NCI-H2029 (cell line): Measurements from ENCODE around the gene ZNF438.

Source experiments
- DNase-seq: peaks from one replicate; lab custom pipeline; 2025; lab: John Stamatoyannopoulos, UW

ZNF438 gene

DNA sequence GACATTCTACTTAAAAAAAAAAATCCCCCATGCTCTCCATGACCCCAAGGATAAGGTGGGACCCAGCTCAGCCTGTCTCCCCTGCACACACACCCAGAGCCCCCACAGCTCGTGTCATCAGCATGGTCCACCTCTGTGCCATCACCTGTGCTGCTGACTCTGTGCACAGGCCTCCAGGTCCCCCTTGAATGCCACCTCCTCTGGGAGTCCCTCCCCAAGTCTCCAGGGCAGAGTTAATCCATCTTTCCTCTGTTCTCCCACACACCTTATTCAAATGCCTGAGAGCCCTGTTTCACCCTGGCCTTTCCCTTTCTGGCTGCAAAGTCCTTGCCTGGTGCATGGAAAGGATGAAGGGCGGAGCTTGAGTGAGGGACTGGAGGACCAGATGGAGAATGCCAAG lies 208.0 kb downstream of the ZNF438 start:
- no peak for DNase-seq

DNA sequence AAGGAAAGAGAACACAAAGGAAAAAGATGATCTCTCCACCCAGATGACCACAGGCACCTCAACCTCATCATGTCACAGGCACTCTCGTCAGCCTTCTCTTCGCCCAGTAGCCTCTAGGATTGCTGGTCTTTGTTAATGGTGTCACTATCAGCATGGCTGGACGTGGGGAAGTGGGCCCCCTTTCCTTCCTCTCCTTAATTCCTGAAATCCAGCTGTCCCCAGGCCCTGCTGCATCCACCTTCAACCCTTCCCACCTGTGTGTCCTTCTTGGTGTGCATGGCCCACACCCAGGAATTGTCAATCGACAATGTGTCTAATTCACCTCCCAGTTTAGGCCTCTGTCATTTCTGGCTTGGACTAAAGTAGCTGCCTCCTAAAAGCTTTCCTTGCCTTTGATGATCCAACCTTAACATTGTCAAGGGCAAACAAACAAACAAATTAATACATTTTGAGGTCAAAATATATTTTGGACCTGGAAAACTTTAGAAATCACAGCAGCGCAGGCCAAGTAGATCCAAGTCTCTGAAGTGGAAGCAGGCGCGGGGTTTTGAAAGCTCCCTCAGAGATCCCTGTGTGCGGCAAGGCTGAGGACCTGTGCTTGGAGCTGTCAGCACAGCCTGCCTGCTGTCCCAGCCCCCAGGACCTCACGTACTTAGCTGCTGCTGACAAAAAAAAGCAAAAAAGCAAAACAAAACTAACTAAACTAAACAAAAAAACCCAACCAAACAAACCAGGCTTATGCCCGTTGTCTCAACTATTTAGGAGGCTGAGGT lies 208.8 kb downstream of the ZNF438 start:
- DNase-seq = no peak

DNA sequence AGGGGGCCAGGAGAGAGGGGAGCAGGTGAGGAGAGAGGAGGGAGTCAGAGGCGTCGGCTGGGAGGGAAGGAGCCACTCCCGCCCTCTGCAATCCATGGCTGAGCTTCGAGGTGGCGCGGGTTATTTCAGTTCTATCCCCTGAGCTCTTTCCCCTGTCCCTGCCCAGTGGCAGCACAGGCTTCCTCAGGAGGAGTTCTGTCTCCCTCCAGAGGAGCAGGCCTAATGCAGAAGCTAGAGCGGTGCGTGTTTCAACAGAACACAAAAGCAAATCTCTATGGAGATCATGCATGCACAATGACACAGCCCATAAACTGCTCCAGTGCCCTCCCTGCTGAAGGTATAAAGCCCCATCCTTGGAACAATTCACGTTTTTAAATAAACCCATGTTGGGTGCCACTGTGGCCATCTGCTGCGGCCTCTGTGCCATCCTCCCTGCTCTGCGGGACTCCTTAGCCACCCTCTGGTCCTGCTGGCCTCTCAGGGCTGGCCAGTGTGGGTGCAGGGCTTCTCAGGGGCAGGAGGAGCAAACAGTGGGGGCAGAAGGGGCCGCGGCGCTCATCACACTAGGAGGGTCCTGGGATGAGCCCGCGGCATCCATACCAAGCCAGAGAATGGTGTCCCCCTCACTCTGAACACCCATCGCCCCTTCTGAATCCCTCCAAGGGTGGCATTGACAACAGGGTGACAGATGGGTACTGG lies 209.5 kb downstream of the ZNF438 start:
- DNase-seq = no peak

DNA sequence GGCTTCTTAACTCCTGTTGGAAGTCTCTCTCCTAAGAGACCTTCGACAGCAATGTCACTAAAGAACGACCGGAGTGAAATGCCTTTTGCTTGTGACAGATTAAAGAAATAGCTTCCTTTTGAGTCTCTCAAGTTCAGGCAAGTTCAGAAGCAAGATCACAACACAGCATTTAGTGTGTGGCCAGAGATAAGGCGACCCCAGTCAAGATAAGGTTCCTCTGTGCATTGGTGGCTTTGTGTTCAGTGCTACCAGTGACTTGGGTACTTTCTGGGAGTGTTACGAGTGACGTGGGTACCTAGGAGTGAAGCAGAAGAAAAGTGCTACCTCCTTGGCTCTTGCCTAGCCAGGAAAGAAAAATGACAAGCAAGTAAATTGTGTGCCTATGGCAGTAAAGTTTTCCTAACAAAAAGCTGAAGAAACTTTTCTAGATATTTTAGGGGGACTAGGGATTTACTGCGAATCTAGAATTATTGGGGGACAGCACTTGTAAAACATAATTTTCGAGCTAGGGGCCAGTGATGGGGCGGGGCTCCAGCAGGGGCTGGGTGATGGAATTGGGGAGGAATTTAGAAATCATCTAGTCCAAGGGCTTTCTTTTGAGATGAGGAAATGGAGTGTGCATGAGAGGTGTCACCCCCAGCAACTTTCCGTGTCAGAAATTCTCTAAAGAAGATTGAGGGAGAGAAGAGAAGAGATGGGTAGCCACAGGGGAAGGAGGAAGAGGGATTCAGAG lies 210.2 kb downstream of the ZNF438 start:
- DNase-seq = no peak

DNA sequence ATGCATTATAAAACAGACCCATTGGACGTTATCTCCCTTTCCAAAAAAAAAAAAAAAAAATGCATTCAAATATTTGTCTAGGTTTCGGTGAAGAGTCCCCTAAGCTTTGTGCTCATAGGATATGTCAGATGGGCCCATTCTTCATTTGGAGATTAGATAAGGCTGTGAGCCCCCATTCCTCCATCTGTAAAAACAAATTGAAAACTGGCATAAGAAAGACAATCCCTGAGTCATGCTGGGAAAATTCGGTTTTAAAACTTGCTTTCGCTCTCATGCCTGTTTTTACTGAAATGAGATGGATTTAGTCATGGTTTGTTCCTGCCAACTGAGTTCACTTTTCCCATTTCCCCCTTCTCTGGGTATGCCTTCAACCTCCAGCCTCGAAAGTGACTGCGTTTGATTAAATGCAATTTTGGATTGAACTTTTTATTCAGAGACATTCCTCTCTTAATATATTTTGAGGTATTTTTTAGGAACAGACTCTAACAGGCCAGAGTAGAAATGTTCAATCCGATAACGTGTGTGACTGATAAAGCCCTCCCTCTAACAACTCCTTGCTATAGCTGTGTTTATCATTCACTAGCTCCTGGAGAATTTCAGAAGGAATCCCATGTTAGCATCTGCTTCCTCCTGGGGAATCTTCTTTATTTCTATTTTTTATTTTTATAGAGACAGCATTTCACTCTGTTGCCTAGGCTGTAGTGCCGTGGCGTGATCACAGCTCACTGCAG lies 211.2 kb downstream of the ZNF438 start:
- no peak for DNase-seq

DNA sequence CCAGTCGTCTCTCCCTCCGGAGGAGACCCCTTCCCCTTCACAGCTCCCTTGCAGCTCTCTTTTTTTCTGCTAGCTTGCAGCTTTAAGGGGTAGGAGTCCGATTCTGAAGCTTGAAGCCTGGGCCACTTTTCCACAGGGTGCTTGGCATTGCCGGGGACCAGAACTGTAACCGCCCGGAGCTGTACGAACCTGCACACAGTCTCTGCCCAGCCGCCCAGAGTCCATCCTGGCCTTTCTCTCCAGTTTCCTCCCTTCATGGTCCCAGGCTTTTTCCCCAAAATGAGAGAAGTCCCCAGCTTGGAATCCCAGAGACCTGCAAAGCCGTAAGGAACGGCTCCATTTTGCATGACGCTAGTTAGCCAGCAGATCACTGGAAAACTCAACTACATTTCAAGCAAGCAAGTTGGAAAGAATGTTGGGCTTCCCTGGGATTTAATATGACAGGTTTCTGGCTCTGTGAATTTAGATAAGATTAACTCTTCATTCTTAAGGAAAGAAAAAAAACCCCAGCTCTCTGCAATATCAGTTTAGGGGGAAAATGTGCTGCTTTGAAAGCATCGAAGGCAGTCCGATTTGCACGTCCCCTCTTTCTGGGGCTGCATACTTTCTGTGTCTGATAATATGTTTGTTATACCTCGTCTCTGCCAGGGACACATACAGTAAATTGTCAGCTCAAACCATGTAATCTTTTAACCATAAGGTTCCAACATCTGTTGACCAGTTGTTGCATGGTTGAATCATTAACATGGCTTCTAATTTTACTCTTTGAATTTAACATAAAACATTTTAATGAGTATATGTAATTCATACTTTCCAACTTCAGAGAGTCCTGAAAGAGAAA lies 212.1 kb downstream of the ZNF438 start:
- no peak for DNase-seq

DNA sequence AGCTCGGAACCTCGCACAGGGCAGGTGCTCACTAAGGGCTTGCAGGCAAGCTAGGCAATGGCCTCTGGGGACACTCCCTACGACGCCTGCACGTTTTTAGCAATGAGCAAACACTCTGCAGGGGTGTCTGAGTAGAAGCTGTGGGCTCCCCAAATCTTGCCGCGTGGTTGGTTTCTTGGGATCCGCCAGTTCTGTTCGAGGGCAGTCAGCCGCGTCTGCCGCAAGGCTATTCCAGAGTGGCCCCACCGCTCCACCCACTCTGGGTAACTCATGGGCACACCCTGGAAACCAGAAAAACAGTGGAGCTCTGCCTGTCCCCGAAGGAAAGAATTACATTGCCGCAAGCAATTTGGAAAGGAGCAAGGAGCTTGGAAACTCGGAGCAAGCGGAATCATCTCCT lies 212.8 kb downstream of the ZNF438 start:
- DNase-seq = no peak

DNA sequence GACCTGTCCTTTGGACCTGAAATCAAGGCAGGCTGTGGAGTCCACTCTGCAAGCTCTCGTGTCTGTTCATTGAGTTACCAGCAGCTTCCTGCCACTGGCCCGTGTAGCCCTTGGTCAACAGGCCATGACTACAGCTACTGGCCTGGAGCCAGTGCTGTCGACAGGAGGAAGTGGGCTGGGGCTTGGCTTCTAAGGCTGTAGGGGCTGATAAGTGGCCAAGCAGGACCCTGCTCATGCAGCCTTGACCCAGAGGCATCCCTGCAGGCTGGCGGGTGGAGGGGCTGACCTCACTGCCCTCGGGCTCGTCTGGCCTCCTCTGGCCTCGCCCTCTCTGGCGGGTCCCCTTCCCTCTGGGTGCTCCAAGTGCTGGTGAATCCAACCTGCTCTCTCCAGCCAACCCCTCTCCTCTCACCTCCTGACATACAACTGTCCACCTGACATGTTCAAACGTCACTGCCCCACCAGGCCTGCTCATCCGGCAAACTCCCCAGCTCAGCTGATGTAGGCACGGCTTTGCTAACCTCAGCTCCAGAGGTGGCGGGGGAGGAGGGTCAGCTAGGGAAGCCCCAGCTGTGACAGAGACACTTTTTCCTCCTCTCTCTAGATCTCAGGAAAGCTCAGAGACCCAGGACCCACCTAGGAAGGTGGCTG lies 213.5 kb downstream of the ZNF438 start:
- peak; percentile 32 for DNase-seq

DNA sequence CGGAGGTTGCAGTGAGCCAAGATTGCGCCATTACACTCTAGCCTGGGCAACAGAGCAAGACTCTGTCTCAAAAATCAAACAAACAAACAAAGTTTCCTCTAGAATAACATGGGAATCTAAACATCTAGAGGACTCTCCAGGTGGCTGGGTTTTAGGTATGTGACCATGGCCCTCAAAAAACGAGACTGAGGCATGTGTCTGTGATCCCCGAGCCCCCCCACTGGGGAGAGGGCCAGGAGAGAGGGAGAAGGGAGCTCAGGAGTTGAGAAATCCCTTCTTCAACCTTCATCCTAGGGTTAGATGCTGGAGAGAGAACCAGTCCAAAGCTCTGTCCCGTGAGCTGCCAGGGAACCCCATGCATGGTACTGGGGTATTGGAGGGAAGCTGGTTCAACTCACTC lies 214.1 kb downstream of the ZNF438 start:
- DNase-seq = no peak

DNA sequence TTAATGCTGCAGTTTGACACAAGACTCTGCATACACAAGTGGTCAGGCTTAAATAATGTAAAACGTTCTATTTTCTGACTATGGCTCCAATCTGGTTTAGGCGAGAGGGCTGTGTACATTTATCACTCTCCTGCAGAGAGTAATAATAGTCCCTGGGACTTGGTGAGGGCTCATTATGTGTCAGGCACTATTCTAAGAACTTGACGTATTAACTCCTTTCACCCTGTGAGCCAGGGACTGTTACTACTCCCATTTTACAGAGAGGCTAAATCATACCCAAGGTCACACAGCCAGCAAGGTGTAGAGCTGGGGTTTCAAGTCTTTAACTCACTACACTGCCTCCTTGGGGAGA lies 214.9 kb downstream of the ZNF438 start:
- no peak for DNase-seq

DNA sequence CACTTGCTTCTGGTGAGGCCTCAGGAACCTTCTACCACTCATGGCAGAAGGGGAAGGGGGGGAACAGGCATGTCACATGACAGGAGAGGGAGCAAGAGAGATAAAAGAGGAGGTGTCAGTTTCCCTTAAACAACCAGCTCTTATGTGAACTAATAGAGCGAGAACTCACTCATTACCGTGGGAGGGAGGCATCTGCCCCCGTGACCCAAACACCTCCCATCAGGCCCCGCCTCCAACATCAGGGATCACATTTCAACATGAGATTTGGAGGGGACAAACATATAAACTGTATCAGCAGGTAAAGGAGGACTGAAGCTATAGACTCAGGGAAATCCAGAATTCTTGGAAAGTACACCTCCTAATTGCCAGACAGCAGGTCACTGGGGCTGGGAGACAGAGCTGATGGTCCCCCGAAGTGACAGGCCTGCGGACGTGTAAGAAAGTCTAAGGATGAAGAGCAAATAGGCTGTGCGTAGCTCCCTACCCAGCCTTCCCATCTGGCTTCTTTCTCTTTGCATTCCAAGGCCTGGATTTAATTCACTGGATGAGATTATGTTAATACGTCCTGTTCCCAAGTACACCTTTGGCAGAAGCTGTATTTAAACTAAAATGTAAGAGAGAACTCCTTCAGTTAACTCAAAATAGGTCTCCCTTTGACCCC lies 215.4 kb downstream of the ZNF438 start:
- no peak for DNase-seq

DNA sequence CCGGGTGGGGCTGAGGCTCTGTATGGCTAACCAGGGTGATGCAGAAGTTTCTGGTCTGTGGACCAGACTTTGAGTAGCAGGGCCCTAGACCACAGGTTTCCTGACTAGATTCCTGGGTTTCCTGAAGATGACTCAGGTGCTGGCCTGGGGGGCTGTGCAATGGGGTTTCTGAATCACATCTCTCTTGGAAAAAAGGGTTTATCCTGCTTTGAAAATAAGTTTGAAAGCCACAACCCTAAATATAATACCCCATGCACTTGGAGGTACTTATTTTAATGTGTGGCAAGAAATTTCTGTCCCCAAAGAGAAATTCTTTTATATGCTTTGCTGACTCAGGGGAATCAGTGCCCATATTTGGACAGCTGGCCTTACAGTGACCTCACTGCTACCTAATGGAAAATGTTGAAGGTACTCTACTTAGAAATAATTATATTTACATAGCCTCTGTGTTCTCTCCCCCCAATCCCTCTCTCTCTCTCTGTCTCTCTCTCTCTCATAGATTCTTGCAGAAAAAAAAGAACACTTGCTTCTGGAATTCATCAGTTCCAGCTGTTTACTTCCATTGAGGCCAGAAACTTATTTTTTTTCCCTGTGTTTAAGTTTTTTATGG lies 217.7 kb downstream of the ZNF438 start:
- no peak for DNase-seq

DNA sequence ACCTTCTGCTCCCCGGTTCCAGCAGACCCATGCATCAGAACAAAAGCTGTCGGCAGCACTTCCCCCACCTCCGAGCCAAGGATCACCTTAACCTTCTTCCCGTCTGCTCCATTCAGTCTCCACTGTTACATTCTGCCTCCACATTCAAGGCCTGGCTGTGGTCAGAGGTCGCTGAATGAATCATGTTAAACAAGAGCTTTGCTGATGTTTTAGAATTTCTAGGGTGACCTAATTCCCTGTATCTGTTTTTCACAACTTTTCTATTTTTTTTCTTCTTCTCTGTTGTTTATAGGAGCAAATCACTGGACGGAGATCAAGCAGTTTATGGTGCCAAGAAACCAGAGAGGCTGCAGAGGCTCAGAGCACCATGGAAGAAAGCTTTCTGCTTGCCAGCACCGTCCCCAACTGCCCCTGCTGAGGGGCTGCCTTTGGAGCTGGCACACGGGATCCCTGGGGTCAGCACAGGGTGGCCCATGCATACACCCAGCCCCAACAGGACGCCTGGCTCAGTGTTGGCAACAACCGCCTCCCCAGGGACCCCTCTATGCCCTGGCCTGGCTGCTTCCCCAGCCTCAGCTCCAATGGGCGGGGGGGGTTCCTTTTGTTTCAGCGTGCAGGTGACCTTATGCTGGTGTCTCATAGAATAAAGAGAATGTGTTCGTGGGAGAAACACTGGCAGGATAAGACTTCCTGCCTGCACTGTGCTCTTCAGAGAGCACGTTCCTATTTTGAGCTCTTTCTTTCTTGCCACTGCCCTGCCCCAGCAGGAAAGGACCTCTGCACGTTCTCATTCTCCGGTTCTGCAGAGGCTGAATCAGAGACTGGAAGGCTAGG lies 219.4 kb downstream of the ZNF438 start:
- no peak for DNase-seq

DNA sequence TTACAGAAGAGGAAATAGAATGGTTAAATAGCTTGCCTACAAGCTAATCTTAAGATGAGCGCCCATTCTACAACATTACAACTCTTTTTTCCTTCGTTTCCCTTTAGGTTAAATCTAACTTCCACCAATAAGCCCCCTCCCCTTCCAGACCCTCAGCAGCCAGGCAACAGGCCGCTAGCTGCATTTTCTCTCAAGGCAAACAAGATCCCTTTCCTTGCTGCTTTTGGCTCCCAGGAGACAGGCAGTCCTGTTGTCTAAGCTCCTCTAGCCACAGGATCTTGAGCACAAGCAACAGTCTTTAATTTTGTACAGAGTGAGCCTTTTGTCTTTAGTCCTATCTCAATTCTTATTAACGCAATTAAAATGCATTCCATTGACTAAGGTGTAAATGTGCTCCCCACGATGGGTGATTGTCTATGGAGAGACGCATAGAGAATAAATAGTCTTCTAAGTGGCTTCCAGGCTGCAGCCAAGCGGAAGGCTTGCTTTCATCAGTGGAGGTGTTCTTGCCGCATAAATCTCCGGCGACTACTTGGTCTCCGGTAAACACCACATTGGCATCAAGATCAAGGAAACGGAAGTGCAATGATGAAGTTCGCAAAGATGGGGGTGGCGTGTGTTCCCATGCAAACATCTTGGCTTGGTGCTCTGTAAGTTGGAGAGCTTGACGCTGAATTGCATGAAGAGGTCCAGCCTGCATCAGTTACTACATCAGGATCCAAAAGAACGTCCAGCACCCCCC lies 220.2 kb downstream of the ZNF438 start:
- DNase-seq = no peak

DNA sequence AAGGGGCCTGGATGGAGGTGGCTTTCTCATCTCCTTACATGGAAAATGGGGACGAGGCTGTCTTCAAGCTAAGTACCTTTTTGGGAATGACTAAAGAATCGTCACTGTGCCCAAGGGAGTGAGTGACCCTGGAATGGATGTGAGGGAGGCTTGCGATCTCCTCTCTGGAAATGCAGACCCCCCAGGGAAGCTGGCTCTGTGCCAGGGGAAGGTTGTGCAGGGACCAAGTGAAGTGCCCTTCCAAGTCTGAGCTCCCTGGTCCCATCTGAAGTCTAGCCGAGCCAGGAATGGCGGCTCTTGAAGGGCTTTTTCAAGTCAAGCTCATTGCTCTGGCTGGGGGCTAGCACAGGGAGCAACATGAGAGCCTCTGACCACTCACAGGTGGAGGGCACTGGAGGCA lies 221.2 kb downstream of the ZNF438 start:
- no peak for DNase-seq

DNA sequence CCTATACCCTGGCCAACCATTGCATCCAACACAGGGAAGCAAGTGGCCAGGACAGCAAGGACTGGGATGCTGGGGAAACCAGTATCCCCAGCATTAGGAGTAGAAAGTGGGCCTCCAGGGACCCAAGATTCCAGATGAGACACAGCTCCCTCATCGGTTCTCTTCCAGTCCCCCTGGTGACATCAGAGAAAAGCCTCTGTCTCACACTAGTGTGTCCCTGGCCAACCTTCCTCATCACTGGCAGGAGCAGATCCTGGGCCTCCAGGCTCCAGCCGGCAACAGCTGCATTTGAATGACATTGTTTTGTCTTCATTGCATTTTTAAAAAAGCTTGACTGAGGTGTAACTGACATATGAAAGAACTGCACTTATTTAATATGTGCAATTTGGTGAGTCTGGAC lies 224.8 kb downstream of the ZNF438 start:
- DNase-seq = no peak

DNA sequence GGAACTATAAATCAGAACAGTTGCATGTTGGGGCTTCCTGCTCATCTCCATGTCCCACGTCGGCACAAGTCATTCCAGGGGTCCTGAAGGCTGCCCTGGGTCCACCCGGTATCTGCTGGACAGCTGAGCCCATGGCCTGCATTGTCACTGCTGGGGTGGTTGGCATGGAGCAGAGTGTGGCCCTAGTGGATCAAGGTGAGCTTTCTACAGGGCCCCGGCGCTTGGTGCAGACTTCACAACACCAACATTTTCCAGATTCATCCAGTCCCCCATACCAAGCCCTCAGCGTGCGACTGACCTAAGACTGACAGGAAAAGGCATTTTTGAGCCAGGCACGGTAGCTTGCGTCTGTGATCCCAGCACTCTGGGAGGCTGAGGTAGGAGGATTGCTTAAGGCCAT lies 226.6 kb downstream of the ZNF438 start:
- no peak for DNase-seq

DNA sequence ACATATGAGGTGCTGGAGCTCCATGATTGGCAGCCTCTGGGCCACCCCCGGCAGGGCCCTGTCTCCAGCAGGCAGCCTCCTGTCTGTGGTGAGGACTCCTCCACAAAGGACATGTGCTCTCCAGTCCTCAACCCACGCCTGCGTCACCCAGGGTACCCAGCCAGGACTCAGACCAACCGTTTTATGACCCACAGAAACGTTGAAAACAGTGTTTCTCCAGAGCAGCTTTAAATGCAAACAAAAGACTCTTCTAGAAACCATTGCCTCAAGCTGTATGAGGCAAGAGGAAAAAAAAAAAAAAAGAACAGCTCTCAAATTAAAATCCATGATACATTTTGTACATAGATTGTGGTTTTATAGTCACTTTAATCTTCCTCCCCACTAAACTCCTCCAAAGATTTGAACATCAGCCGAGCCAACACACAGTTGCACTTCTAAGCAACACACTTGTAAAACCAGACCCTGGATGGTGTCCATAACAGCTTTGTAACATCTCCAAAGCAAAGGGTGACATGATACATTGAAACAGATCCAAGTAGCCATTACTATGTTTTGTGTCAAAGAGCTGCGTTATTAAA lies 227.1 kb downstream of the ZNF438 start:
- DNase-seq = no peak
